IMR-90 (cell line): Measurements from ENCODE around the gene TOGARAM2. TPM values are rescaled to one million over a fixed set of nuclear protein-coding genes. Genes with fewer than 3 reads are reported as not detected.

Experiments
- ATAC-seq: fragments of 200-7000 bp; cut with Tn5 transposase; 2 replicates; pipeline ENCODE4 v1.9.1; 2020; ENCODE audit warnings: low read depth, mild to moderate bottlenecking, moderate library complexity
- BruUV-seq: library from RNA; stranded (reverse); fragments of 400-500 nt; replicated peaks from 2 replicates; lab custom pipeline; 2021; lab: Mats Ljungman, UMichigan
- CTCF ChIA-PET: fragments of 300-600 bp; formaldehyde crosslinking; extraction: SDS; loops from one replicate; lab custom pipeline; 2021; ENCODE audit warnings: antibody characterized with exemption; lab: Yijun Ruan, JAX
- POLR2A ChIA-PET: fragments of 300-600 bp; sonication (Branson Sonifier 250); formaldehyde crosslinking; loops from one replicate; lab custom pipeline; 2022; ENCODE audit warnings: antibody characterized with exemption; ENCODE audit not compliant: unreplicated experiment; lab: Charles Lee
- DNase-seq: peaks from one replicate; pipeline ENCODE4 v3.0.0; 2013
- H2AFZ ChIP-seq: replicated peaks from 2 replicates; pipeline ENCODE3; 2013; ENCODE audit warnings: low read length, mild to moderate bottlenecking; ENCODE audit not compliant: poor library complexity
- H2AK5ac ChIP-seq: 2 replicates; pipeline ENCODE4 v1.6.1; 2013; ENCODE audit warnings: low read depth, low read length, inconsistent platforms
- H2AK9ac ChIP-seq: replicated peaks from 2 replicates; pipeline ENCODE3; 2013; ENCODE audit warnings: mild to moderate bottlenecking, low read depth, low read length, moderate library complexity; ENCODE audit not compliant: poor library complexity
- H2BK120ac ChIP-seq: 2 replicates; pipeline ENCODE4 v1.6.1; 2013; ENCODE audit warnings: low read depth, low read length, inconsistent platforms
- H2BK15ac ChIP-seq: 3 replicates; pipeline ENCODE4 v1.6.1; 2013; ENCODE audit warnings: low read depth, low read length, inconsistent platforms
- H2BK20ac ChIP-seq: 2 replicates; pipeline ENCODE4 v1.6.1; 2013; ENCODE audit warnings: low read depth, mild to moderate bottlenecking, inconsistent platforms, low read length, moderate library complexity
- H2BK5ac ChIP-seq: 2 replicates; pipeline ENCODE4 v1.6.1; 2013; ENCODE audit warnings: mild to moderate bottlenecking, low read depth, low read length, inconsistent platforms; ENCODE audit not compliant: poor library complexity, severe bottlenecking
- H3K14ac ChIP-seq: replicated peaks from 2 replicates; pipeline ENCODE4 v1.6.1; 2013; ENCODE audit warnings: low read depth, low read length, inconsistent platforms
- H3K18ac ChIP-seq: 2 replicates; pipeline ENCODE4 v1.6.1; 2013; ENCODE audit warnings: low read depth, low read length, control low read depth
- H3K23ac ChIP-seq: 2 replicates; pipeline ENCODE4 v1.6.1; 2013; ENCODE audit warnings: low read depth, low read length, inconsistent platforms
- H3K27ac ChIP-seq: 2 replicates; pipeline ENCODE4 v1.5.1; 2013; ENCODE audit warnings: mild to moderate bottlenecking, control low read depth, low read length; ENCODE audit not compliant: insufficient read depth
- H3K27me3 ChIP-seq: 2 replicates; pipeline ENCODE4 v1.6.1; 2013; ENCODE audit warnings: low read length; ENCODE audit not compliant: control insufficient read depth, insufficient read depth
- H3K36me3 ChIP-seq: 2 replicates; pipeline ENCODE4 v1.6.1; 2013; ENCODE audit warnings: low read length, mixed read lengths; ENCODE audit not compliant: control insufficient read depth, insufficient read depth
- H3K4ac ChIP-seq: 2 replicates; pipeline ENCODE4 v1.6.1; 2013; ENCODE audit warnings: low read depth, low read length, inconsistent platforms
- H3K4me1 ChIP-seq: 2 replicates; pipeline ENCODE4 v1.6.1; 2013; ENCODE audit warnings: low read length, mixed read lengths; ENCODE audit not compliant: control insufficient read depth, insufficient read depth
- H3K4me2 ChIP-seq: 2 replicates; pipeline ENCODE4 v1.6.1; 2013; ENCODE audit warnings: low read depth, mild to moderate bottlenecking, control low read depth, low read length, moderate library complexity
- H3K4me3 ChIP-seq: 2 replicates; pipeline ENCODE4 v1.5.1; 2013; ENCODE audit warnings: low read depth, mild to moderate bottlenecking, control low read depth, low read length, moderate library complexity; ENCODE audit not compliant: insufficient read depth
- H3K56ac ChIP-seq: 2 replicates; pipeline ENCODE4 v1.6.1; 2013; ENCODE audit warnings: low read length, inconsistent platforms; ENCODE audit not compliant: insufficient read depth; ENCODE audit errors: extremely low read depth
- H3K79me1 ChIP-seq, 2 experiments: 2 replicates each; pipeline ENCODE4 v1.6.1; 2013; ENCODE audit warnings: low read length in 2 of 2, inconsistent platforms in 1 of 2, low read depth in 1 of 2
- H3K9ac ChIP-seq: 2 replicates; pipeline ENCODE4 v1.6.1; 2013; ENCODE audit warnings: low read depth, low read length, control low read depth
- H3K9me1 ChIP-seq: 2 replicates; pipeline ENCODE4 v1.6.1; 2013; ENCODE audit warnings: low read length, inconsistent platforms; ENCODE audit not compliant: insufficient read depth
- H3K9me3 ChIP-seq: 2 replicates; pipeline ENCODE4 v1.6.1; 2013; ENCODE audit warnings: low read length; ENCODE audit not compliant: control insufficient read depth, insufficient read depth
- H4K20me1 ChIP-seq: 2 replicates; pipeline ENCODE4 v1.6.1; 2013; ENCODE audit warnings: low read length, inconsistent platforms; ENCODE audit not compliant: insufficient read depth
- H4K5ac ChIP-seq: 2 replicates; pipeline ENCODE4 v1.6.1; 2013; ENCODE audit warnings: mild to moderate bottlenecking, low read depth, low read length, control low read depth
- H4K8ac ChIP-seq, 2 experiments: 2 replicates each; pipeline ENCODE4 v1.6.1; 2013; ENCODE audit warnings: low read depth in 2 of 2, low read length in 2 of 2, control low read depth in 1 of 2, inconsistent platforms in 1 of 2
- H4K91ac ChIP-seq: 2 replicates; pipeline ENCODE4 v1.6.1; 2013; ENCODE audit warnings: low read depth, low read length, inconsistent platforms; ENCODE audit not compliant: insufficient read depth
- BHLHE40 ChIP-seq: fragments of 150-350 bp; IDR thresholded peaks from 2 replicates; pipeline ENCODE4 v1.6.1; 2016; ENCODE audit warnings: mild to moderate bottlenecking, low read depth, low read length
- CEBPB ChIP-seq: IDR thresholded peaks from 2 replicates; pipeline ENCODE4 v1.6.1; 2012; ENCODE audit warnings: low read depth, low read length, improper control_type of control experiment
- CHD1 ChIP-seq: IDR thresholded peaks from 2 replicates; pipeline ENCODE4 v1.6.1; 2012; ENCODE audit warnings: low read depth, low read length, improper control_type of control experiment
- CTCF ChIP-seq: conservative IDR thresholded peaks from 2 replicates; pipeline ENCODE4 v1.5.1; 2012; ENCODE audit warnings: mild to moderate bottlenecking, low read depth, low read length, improper control_type of control experiment
- ELK1 ChIP-seq: fragments of 150-350 bp; IDR thresholded peaks from 2 replicates; pipeline ENCODE4 v1.6.1; 2016; ENCODE audit warnings: low read depth, mild to moderate bottlenecking, low read length, moderate library complexity, borderline replicate concordance
- FOS ChIP-seq: fragments of 150-350 bp; IDR thresholded peaks from 2 replicates; pipeline ENCODE4 v1.6.1; 2016; ENCODE audit warnings: low read depth, low read length
- MAFK ChIP-seq: IDR thresholded peaks from 2 replicates; pipeline ENCODE4 v1.6.1; 2012; ENCODE audit warnings: low read depth, low read length, improper control_type of control experiment
- MAZ ChIP-seq: IDR thresholded peaks from 2 replicates; pipeline ENCODE4 v1.6.1; 2012; ENCODE audit warnings: low read depth, mild to moderate bottlenecking, low read length, improper control_type of control experiment, moderate library complexity, borderline replicate concordance
- MXI1 ChIP-seq: IDR thresholded peaks from 2 replicates; pipeline ENCODE4 v1.6.1; 2012; ENCODE audit warnings: low read depth, mild to moderate bottlenecking, low read length, moderate library complexity, borderline replicate concordance
- NFE2L2 ChIP-seq: fragments of 150-350 bp; IDR thresholded peaks from 2 replicates; pipeline ENCODE4 v1.6.1; 2016; ENCODE audit warnings: low read depth, mild to moderate bottlenecking, low read length
- POLR2A ChIP-seq: IDR thresholded peaks from 2 replicates; pipeline ENCODE4 v1.6.1; 2012; ENCODE audit warnings: mild to moderate bottlenecking, low read depth, low read length
- RAD21 ChIP-seq: IDR thresholded peaks from 2 replicates; pipeline ENCODE4 v1.6.1; 2012; ENCODE audit warnings: low read length, improper control_type of control experiment
- RCOR1 ChIP-seq: IDR thresholded peaks from 2 replicates; pipeline ENCODE4 v1.6.1; 2012; ENCODE audit warnings: mild to moderate bottlenecking, low read length, improper control_type of control experiment; ENCODE audit not compliant: insufficient replicate concordance
- RFX5 ChIP-seq: IDR thresholded peaks from 2 replicates; pipeline ENCODE4 v1.8.0; 2012; ENCODE audit warnings: low read depth, mild to moderate bottlenecking, low read length, moderate library complexity
- WGBS, 2 experiments: methylation state at CpG; one replicate each; pipeline versions ENCODE4 v1.1.5 to v1.1.7; 2013; ENCODE audit warnings: missing lambda C conversion rate in 2 of 2; ENCODE audit not compliant: insufficient read length in 1 of 2; ENCODE audit errors: extremely low coverage in 2 of 2; 5-methylcytosine and 5-hydroxymethylcytosine counted together
- dilution Hi-C: fragments of 300-500 bp; cut with HindIII; formaldehyde crosslinking; loops from one replicate; pipeline ENCODE4 v1.14.3; 2018; ENCODE audit warnings: low sequenced_read_pairs; ENCODE audit not compliant: unreplicated experiment
- in situ Hi-C: fragments of 300-500 bp; cut with MboI; formaldehyde crosslinking; loops from 3 replicates; pipeline ENCODE4 v1.14.3; 2019; ENCODE audit warnings: low sequenced_read_pairs, inconsistent platforms, mixed read lengths
- intact Hi-C: fragments of 100-400 bp; cut with micrococcal nuclease; formaldehyde crosslinking; loops from 2 replicates; pipeline ENCODE4 v1.10.0; 2022
- polyA plus RNA-seq, 3 experiments: library from polyadenylated mRNA; depleted of rRNA; stranded (reverse); fragments of >200 nt; gene quantifications; 2 replicates each; pipeline ENCODE4 v1.2.3, GENCODE V29; 2012; ENCODE audit warnings: low replicate concordance in 1 of 3
- total RNA-seq: library from RNA; depleted of rRNA; stranded (reverse); fragments of >200 nt; gene quantifications from 2 replicates; pipeline ENCODE4 v1.2.3, GENCODE V29; 2012

TOGARAM2 gene
- total and polyA plus RNA-seq, 2 of the 4 experiments (the other 2 are of a cell fraction): under 0.01 to 0.38 TPM

GRCh38 chr2:29072251-29072650 lies 91.2 kb downstream of the TOGARAM2 start (continued):
- TF ChIP-seq CHD1: no peak

GRCh38 chr2:29072971-29073725 lies 92.0 kb downstream of the TOGARAM2 start:
- DNase-seq: no peak
- no peak overlapping the region for H2BK120ac ChIP-seq
- no peak overlapping the region for H2BK15ac ChIP-seq
- no peak overlapping the region for H4K91ac ChIP-seq
- H3K9me3 ChIP-seq: no peaks in the 10 kb centered on the region; the same call in 1 of the 2 replicates
- WGBS, 2 experiments: 81% methylated on average over 2 of the region's 12 CpGs; no CpG with 5 or more reads in 1 of the 2 experiments
- no peak overlapping the region for H3K4ac ChIP-seq
- no peak overlapping the region for H2BK20ac ChIP-seq
- no peaks in the 10 kb centered on the region for H3K79me1 ChIP-seq
- CTCF ChIA-PET: no interaction called here
- intact Hi-C loops (no loop called here), in situ Hi-C loops (no loop called here), dilution Hi-C loops (no loop called here)
- no peaks in the 10 kb centered on the region for H3K9me1 ChIP-seq
- H2AFZ ChIP-seq: no peak overlapping the region
- H3K4me2 ChIP-seq: no peak overlapping the region
- no TSS peak for BruUV-seq
- H3K18ac ChIP-seq: no peak overlapping the region
- H3K9ac ChIP-seq: no peak overlapping the region
- peaks cover 6% of the 10 kb centered on the region for H3K27me3 ChIP-seq
- H3K4me3 ChIP-seq: no peak overlapping the region
- no peaks in the 10 kb centered on the region for H4K20me1 ChIP-seq
- H3K14ac ChIP-seq: no peak overlapping the region
- H3K27ac ChIP-seq: no peak overlapping the region
- H3K23ac ChIP-seq: no peak overlapping the region
- H2AK9ac ChIP-seq: no peak overlapping the region
- H2BK5ac ChIP-seq: no peak overlapping the region
- H4K8ac ChIP-seq: no peak overlapping the region
- no peak overlapping the region for H4K5ac ChIP-seq
- ATAC-seq: no peak
- H3K4me1 ChIP-seq: no peaks in the 10 kb centered on the region
- H3K56ac ChIP-seq: no peak overlapping the region
- H3K36me3 ChIP-seq: no peaks in the 10 kb centered on the region
- H2AK5ac ChIP-seq: no peak overlapping the region
- POLR2A ChIA-PET: no interaction called here
- no peak for TF ChIP-seq FOS
- TF ChIP-seq BHLHE40: no peak
- TF ChIP-seq MAZ: no peak
- no peak for TF ChIP-seq MAFK
- no peak for TF ChIP-seq NFE2L2
- no peak for TF ChIP-seq MXI1
- no peak for TF ChIP-seq POLR2A
- no peak for TF ChIP-seq CHD1
- no peak for TF ChIP-seq CTCF
- no peak for TF ChIP-seq RCOR1
- no peak for TF ChIP-seq CEBPB
- no peak for TF ChIP-seq ELK1
- TF ChIP-seq RFX5: no peak
- no peak for TF ChIP-seq RAD21
